ENCODE measurements around the gene HEATR3. TPM values are rescaled to one million over a fixed set of nuclear protein-coding genes. Genes with fewer than 3 reads are reported as not detected.

Gene HEATR3
- total and polyA plus RNA-seq, 2 of the 13 experiments (the other 11 are each of a cell fraction or from before 2014, with no cell fraction given), result 22.4 to 52.4 TPM

DNA sequence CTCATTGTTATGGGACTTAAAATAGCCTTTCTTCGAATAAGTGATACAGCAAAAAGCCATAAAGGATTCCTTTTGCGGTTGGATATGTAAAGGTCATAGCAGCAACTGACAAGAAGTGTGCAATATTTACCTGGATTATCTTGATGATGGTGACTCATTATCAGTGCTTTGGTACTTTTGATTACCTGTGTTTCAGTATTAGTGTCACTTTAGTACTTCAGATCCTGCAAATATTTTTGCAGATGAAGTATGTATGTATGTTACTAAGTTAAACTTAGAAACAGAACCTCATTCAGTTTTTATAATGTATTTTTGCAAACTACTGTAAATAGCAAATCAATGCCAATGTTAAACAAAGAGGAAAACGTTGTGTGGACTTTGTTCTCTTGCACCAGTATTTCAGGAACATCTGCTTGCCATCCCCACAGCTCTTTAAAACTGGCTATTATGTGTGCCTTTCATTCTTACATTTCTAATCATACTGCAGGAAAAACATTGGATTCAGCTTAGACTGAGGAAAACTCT lies 30.2 kb upstream of the HEATR3 start (continued):
- TF ChIP-seq POGZ (CRISPR knock-in tag; IDR thresholded peaks at IDR 0.05) (peak; percentile 35; the same call in 1 of the 2 replicates), ZNF253 (CRISPR knock-in tag; IDR thresholded peaks at IDR 0.05; ENCODE audit: borderline replicate concordance) (no peak), GTF2F1 (IDR thresholded peaks at IDR 0.05; ENCODE audit: low read length) (no peak), TBX2 (CRISPR knock-in tag; IDR thresholded peaks at IDR 0.05; ENCODE audit: borderline replicate concordance) (0 out of 2 replicates have a peak, but pooled peaks have one; percentile 38), JUND (CRISPR knock-in tag; IDR thresholded peaks at IDR 0.05) (peak; percentile 89), EED (CRISPR knock-in tag; IDR thresholded peaks at IDR 0.05) (no peak), KMT2B (CRISPR knock-in tag; IDR thresholded peaks at IDR 0.05) (no peak), TP53 (CRISPR knock-in tag; conservative IDR thresholded peaks at IDR 0.05) (0 out of 2 replicates have a peak, but pooled peaks have one; percentile 54), GFI1 (CRISPR knock-in tag; IDR thresholded peaks at IDR 0.05; ENCODE audit: borderline replicate concordance) (peak; percentile 85), BHLHE40 (IDR thresholded peaks at IDR 0.05; ENCODE audit: low read length) (no peak), SP140L (CRISPR knock-in tag; IDR thresholded peaks at IDR 0.05; ENCODE audit: borderline replicate concordance) (no peak), ZNF577 (CRISPR knock-in tag; IDR thresholded peaks at IDR 0.05; ENCODE audit: borderline replicate concordance, low read depth) (no peak), SMC3 (IDR thresholded peaks at IDR 0.05; ENCODE audit: low read length) (no peak), PHB2 (IDR thresholded peaks at IDR 0.05; ENCODE audit: partially characterized antibody) (no peak), ATAD3A (CRISPR knock-in tag; IDR thresholded peaks at IDR 0.05) (no peak), SMAD1 (CRISPR knock-in tag; IDR thresholded peaks at IDR 0.05; ENCODE audit: borderline replicate concordance, low read depth) (no peak), ZSCAN9 (CRISPR knock-in tag; IDR thresholded peaks at IDR 0.05; ENCODE audit: borderline replicate concordance) (no peak), SIX1 (CRISPR knock-in tag; IDR thresholded peaks at IDR 0.05; ENCODE audit: borderline replicate concordance) (no peak), HNF4A (CRISPR knock-in tag; IDR thresholded peaks at IDR 0.05) (peak; percentile 92), ZNF777 (CRISPR knock-in tag; IDR thresholded peaks at IDR 0.05) (0 out of 2 replicates have a peak, but pooled peaks have one; percentile 27), ZNF251 (CRISPR knock-in tag; IDR thresholded peaks at IDR 0.05) (no peak), ZFP90 (CRISPR knock-in tag; IDR thresholded peaks at IDR 0.05; ENCODE audit: borderline replicate concordance) (no peak)
- TF ChIP-seq, protein P1, sequence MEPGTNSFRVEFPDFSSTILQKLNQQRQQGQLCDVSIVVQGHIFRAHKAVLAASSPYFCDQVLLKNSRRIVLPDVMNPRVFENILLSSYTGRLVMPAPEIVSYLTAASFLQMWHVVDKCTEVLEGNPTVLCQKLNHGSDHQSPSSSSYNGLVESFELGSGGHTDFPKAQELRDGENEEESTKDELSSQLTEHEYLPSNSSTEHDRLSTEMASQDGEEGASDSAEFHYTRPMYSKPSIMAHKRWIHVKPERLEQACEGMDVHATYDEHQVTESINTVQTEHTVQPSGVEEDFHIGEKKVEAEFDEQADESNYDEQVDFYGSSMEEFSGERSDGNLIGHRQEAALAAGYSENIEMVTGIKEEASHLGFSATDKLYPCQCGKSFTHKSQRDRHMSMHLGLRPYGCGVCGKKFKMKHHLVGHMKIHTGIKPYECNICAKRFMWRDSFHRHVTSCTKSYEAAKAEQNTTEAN (CRISPR knock-in tag; conservative IDR thresholded peaks at IDR 0.05), result peak; percentile 96; the same call in 1 of the 2 replicates
- TF ChIP-seq, protein P2, sequence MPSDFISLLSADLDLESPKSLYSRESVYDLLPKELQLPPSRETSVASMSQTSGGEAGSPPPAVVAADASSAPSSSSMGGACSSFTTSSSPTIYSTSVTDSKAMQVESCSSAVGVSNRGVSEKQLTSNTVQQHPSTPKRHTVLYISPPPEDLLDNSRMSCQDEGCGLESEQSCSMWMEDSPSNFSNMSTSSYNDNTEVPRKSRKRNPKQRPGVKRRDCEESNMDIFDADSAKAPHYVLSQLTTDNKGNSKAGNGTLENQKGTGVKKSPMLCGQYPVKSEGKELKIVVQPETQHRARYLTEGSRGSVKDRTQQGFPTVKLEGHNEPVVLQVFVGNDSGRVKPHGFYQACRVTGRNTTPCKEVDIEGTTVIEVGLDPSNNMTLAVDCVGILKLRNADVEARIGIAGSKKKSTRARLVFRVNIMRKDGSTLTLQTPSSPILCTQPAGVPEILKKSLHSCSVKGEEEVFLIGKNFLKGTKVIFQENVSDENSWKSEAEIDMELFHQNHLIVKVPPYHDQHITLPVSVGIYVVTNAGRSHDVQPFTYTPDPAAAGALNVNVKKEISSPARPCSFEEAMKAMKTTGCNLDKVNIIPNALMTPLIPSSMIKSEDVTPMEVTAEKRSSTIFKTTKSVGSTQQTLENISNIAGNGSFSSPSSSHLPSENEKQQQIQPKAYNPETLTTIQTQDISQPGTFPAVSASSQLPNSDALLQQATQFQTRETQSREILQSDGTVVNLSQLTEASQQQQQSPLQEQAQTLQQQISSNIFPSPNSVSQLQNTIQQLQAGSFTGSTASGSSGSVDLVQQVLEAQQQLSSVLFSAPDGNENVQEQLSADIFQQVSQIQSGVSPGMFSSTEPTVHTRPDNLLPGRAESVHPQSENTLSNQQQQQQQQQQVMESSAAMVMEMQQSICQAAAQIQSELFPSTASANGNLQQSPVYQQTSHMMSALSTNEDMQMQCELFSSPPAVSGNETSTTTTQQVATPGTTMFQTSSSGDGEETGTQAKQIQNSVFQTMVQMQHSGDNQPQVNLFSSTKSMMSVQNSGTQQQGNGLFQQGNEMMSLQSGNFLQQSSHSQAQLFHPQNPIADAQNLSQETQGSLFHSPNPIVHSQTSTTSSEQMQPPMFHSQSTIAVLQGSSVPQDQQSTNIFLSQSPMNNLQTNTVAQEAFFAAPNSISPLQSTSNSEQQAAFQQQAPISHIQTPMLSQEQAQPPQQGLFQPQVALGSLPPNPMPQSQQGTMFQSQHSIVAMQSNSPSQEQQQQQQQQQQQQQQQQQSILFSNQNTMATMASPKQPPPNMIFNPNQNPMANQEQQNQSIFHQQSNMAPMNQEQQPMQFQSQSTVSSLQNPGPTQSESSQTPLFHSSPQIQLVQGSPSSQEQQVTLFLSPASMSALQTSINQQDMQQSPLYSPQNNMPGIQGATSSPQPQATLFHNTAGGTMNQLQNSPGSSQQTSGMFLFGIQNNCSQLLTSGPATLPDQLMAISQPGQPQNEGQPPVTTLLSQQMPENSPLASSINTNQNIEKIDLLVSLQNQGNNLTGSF (CRISPR knock-in tag; IDR thresholded peaks at IDR 0.05), result no peak
- TF ChIP-seq, protein P3, sequence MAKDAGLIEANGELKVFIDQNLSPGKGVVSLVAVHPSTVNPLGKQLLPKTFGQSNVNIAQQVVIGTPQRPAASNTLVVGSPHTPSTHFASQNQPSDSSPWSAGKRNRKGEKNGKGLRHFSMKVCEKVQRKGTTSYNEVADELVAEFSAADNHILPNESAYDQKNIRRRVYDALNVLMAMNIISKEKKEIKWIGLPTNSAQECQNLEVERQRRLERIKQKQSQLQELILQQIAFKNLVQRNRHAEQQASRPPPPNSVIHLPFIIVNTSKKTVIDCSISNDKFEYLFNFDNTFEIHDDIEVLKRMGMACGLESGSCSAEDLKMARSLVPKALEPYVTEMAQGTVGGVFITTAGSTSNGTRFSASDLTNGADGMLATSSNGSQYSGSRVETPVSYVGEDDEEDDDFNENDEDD (CRISPR knock-in tag; IDR thresholded peaks at IDR 0.05; ENCODE audit: borderline replicate concordance), result peak; percentile 16; the same call in 1 of the 2 replicates

Data from HepG2 (cell line).